GM19240 (cell line): ENCODE results near the gene CENPA.
"Not testable (repeated sequence)": the region's sequence is repeated elsewhere in the genome, so short reads cannot be mapped to it uniquely, and the experiment has no call there.

ENCODE experiments used
- DNase-seq: peaks from one replicate; pipeline ENCODE4 v3.0.0; 2011; ENCODE audit warnings: low spot score; ENCODE audit not compliant: insufficient read length

The CENPA gene

GRCh38 chr2:26785431-26786206 is at the start of gene CENPA:
CENPA (plus strand) TSS chr2:26786056; CDS start chr2:26786197, 141 bp downstream.
- peak; percentile 99 for DNase-seq

GRCh38 chr2:26737221-26737620 is 48.6 kb upstream of the CENPA start:
- no peak for DNase-seq

- no peak for DNase-seq
Measured at GRCh38 chr2:26738481-26738880, 47.4 kb upstream of the CENPA start.

- DNase-seq, result no peak
Measured at GRCh38 chr2:26739514-26739913, 46.3 kb upstream of the CENPA start.

- DNase-seq, result no peak
Measured at GRCh38 chr2:26740346-26740745, 45.5 kb upstream of the CENPA start.

- DNase-seq, result no peak
Measured at GRCh38 chr2:26740890-26741302, 45.0 kb upstream of the CENPA start.

GRCh38 chr2:26742048-26742770 is 43.6 kb upstream of the CENPA start:
- DNase-seq, result no peak

- DNase-seq, result no peak
Measured at GRCh38 chr2:26743852-26744251, 42.0 kb upstream of the CENPA start.

GRCh38 chr2:26744953-26745352 is 40.9 kb upstream of the CENPA start:
- no peak for DNase-seq

GRCh38 chr2:26745609-26746327 is 40.1 kb upstream of the CENPA start:
- peak; percentile 83 for DNase-seq

GRCh38 chr2:26746934-26747333 is 38.9 kb upstream of the CENPA start:
- DNase-seq, result no peak

GRCh38 chr2:26749787-26750420 is 36.0 kb upstream of the CENPA start:
- DNase-seq, result not testable (repeated sequence)

- DNase-seq, result not testable (repeated sequence)
Measured at GRCh38 chr2:26750467-26750866, 35.4 kb upstream of the CENPA start.

- no peak for DNase-seq
Measured at GRCh38 chr2:26752656-26753055, 33.2 kb upstream of the CENPA start.

GRCh38 chr2:26754539-26754938 is 31.3 kb upstream of the CENPA start:
- DNase-seq, result no peak

GRCh38 chr2:26754972-26755670 is 30.7 kb upstream of the CENPA start:
- DNase-seq, result no peak

- DNase-seq, result no peak
Measured at GRCh38 chr2:26756337-26756736, 29.5 kb upstream of the CENPA start.

GRCh38 chr2:26757873-26758789 is 27.7 kb upstream of the CENPA start:
- no peak for DNase-seq

- no peak for DNase-seq
Measured at GRCh38 chr2:26758790-26759321, 27.0 kb upstream of the CENPA start.

GRCh38 chr2:26759845-26760244 is 26.0 kb upstream of the CENPA start:
- DNase-seq, result no peak
